ENCODE data around the gene FLT1.

DNA sequence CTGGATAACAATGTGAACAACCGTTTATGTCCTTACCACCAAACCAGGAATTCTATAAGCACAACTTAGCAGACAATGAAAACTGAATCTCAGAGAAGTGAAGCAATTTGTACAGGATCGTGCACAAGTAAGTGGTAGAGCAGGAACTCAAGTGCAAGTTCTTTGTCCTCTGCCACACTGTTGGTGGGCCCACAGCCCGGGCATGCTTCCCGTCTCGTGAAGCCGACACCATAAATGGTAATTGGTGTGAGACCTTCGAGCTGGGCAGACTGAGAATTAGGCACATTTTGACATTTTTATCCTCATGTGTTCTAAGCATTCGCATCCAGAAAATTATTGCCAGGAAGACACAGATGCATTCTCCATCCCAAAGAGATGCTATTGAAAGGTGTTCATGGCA is 27.9 kb upstream of the FLT1 start:
- TF ChIP-seq ARNT (IDR thresholded peaks at IDR 0.05) (no peak), SUZ12 (IDR thresholded peaks at IDR 0.05) (no peak), HDGF (IDR thresholded peaks at IDR 0.05; ENCODE audit: borderline replicate concordance) (no peak)
